ENCODE data around the gene HEG1.

The HEG1 gene

DNA sequence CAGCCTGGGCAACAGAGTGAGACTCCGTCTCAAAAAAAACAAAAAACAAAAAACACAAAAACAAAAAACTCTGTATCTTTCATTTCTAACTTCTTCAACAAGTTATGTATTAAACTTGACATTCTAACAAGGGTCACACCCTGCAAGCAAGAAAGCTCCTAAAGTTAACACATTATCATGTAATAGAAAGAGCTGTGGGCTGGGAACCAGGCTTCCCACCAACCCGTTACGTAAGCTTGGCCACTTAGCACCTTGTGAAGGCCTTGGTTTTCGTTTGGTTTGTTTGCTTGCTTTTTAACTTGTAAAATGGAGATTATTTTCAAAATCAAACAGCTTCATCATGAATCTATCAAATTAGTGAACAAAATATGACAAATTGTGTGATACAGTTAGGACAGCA, 47.0 kb downstream of the HEG1 start:
- H3K36me3 ChIP-seq (ENCODE audit: control insufficient read depth, insufficient read depth, low read length): peaks cover 89% of the 10 kb centered on the region
- no peaks in the 10 kb centered on the region for H3K27me3 ChIP-seq (ENCODE audit: control insufficient read depth, insufficient read depth, low read length)
- peaks cover 3% of the 10 kb centered on the region; the same call in 1 of the 2 replicates for H3K4me1 ChIP-seq (ENCODE audit: control insufficient read depth, insufficient read depth, low read length)
- no peak overlapping the region for H3K4me3 ChIP-seq (ENCODE audit: low read depth, low read length)
- H3K9ac ChIP-seq (ENCODE audit: low read length): no peak overlapping the region
- no peak overlapping the region for H3K27ac ChIP-seq (ENCODE audit: low read depth, low read length)
- no peaks in the 10 kb centered on the region for H3K9me3 ChIP-seq (ENCODE audit: control insufficient read depth, insufficient read depth, low read depth, low read length)

DNA sequence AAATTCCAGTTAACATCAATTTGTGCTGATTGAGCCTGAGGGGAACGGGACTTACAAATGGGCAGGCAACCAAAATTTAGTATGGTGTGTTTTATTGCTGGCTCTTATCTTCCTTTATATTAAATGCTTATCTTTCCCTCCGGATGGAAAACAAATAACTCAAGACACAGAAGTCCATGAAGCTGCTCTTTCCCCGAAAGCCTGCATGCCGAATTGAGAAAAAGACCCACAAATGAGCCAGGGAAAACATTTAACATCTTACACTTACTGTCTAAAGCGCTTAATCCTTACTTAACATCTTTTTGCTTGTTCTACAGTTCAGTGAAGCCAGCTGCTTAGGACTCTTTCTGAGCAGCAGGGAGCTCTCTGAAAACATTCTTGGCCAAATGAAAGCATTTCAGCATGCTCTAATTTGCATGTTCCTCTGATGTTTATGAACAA, 49.5 kb downstream of the HEG1 start:
- peaks cover 87% of the 10 kb centered on the region for H3K36me3 ChIP-seq (ENCODE audit: control insufficient read depth, insufficient read depth, low read length)
- no peak overlapping the region for H3K27ac ChIP-seq (ENCODE audit: low read depth, low read length)
- H3K4me1 ChIP-seq (ENCODE audit: control insufficient read depth, insufficient read depth, low read length): peaks cover 3% of the 10 kb centered on the region

DNA sequence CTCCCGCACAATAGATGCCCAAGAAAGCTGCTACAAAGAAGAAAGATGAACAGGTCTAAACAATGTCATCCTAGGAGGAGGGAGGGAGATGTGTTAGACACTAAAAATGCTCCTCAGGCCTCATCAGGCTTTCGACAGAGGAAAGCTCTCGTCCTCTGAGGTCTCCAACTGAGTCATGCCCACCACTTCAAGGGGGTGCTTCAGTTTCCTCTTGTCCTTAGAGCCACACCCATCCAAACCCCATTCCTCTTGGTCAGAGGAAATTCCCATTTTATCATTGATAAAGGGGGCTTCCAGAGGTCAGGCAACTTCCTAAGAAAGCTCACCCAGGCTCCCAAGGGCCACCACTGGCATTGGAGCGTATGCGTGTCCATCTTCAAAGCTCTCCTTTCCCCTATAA, 50.1 kb downstream of the HEG1 start:
- no peak overlapping the region for H3K9ac ChIP-seq (ENCODE audit: low read length)
- H3K27ac ChIP-seq (ENCODE audit: low read depth, low read length): no peak overlapping the region
- no peak overlapping the region for H3K4me3 ChIP-seq (ENCODE audit: low read depth, low read length)
- peaks cover 90% of the 10 kb centered on the region for H3K36me3 ChIP-seq (ENCODE audit: control insufficient read depth, insufficient read depth, low read length)
- no peaks in the 10 kb centered on the region for H3K9me3 ChIP-seq (ENCODE audit: control insufficient read depth, insufficient read depth, low read depth, low read length)
- H3K27me3 ChIP-seq (ENCODE audit: control insufficient read depth, insufficient read depth, low read length): no peaks in the 10 kb centered on the region
- peaks cover 3% of the 10 kb centered on the region for H3K4me1 ChIP-seq (ENCODE audit: control insufficient read depth, insufficient read depth, low read length)

More for the DNA sequence above, 49.5 kb downstream of the HEG1 start:
- no peaks in the 10 kb centered on the region for H3K9me3 ChIP-seq (ENCODE audit: control insufficient read depth, insufficient read depth, low read depth, low read length)
- H3K9ac ChIP-seq (ENCODE audit: low read length): no peak overlapping the region
- H3K4me3 ChIP-seq (ENCODE audit: low read depth, low read length): no peak overlapping the region
- no peaks in the 10 kb centered on the region for H3K27me3 ChIP-seq (ENCODE audit: control insufficient read depth, insufficient read depth, low read length)

DNA sequence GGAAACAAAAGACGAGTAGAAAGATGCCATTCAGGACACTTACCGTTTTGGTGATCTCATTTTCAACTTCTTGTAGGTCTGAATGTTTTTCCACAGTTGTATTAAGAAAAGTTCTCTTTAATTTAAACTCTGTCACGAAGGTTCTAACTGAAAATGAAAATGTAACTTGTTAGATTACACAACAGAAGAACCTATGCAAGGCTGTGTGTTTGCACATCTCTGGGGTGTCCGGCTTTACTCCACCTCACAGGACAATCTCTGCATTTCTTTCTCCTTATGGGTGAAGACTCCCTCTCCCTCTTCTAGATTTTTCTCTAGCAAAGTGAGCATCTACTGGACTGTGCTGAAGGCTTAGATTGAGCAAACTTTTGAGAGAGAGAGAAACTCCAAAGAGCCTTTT, 50.6 kb downstream of the HEG1 start:
- no peak overlapping the region for H3K4me3 ChIP-seq (ENCODE audit: low read depth, low read length)
- no peak overlapping the region for H3K27ac ChIP-seq (ENCODE audit: low read depth, low read length)
- peaks cover 6% of the 10 kb centered on the region for H3K4me1 ChIP-seq (ENCODE audit: control insufficient read depth, insufficient read depth, low read length)
- no peaks in the 10 kb centered on the region for H3K9me3 ChIP-seq (ENCODE audit: control insufficient read depth, insufficient read depth, low read depth, low read length)
- no peak overlapping the region for H3K9ac ChIP-seq (ENCODE audit: low read length)
- no peaks in the 10 kb centered on the region for H3K27me3 ChIP-seq (ENCODE audit: control insufficient read depth, insufficient read depth, low read length)
- peaks cover 89% of the 10 kb centered on the region for H3K36me3 ChIP-seq (ENCODE audit: control insufficient read depth, insufficient read depth, low read length)

DNA sequence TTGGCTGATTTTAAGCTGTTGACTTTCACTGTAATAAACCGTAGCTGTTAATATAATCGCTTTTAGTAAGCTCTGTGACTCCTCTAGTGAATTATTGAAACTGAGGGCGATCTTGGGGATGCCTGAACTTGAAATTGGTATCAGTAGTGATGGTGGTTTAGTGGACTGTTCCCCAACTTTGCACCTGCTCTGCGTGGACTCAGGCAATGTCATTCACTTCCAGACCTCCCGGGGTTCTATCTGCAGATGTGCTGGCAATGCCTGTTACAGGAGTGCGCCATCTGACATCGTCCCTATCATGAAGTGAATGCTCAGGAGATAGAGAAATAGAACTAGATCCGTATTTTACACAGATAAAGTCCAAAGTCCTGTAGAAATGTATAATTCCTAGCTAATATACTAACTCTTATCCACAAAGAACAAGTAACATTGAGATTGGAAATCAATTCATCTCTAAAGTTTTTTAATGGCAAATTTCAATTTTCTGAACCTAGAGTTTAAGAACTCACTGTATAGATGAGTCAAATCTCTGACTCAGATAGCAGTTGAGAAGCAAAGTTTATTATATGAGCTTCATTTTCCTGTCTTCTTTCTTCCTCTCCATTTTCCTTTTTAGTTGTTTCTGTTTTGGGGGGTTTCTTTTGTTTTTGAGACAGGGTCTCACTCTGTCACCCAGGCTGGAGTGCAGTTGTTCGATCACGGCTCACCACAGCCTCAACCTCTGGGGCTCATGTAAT, 51.8 kb downstream of the HEG1 start:
- H3K36me3 ChIP-seq (ENCODE audit: control insufficient read depth, insufficient read depth, low read length): peaks cover 85% of the 10 kb centered on the region
- no peak overlapping the region for H3K4me3 ChIP-seq (ENCODE audit: low read depth, low read length)
- no peak overlapping the region for H3K27ac ChIP-seq (ENCODE audit: low read depth, low read length)
- H3K9me3 ChIP-seq (ENCODE audit: control insufficient read depth, insufficient read depth, low read depth, low read length): no peaks in the 10 kb centered on the region
- peaks cover 14% of the 10 kb centered on the region for H3K4me1 ChIP-seq (ENCODE audit: control insufficient read depth, insufficient read depth, low read length)
- H3K27me3 ChIP-seq (ENCODE audit: control insufficient read depth, insufficient read depth, low read length): no peaks in the 10 kb centered on the region
- no peak overlapping the region for H3K9ac ChIP-seq (ENCODE audit: low read length)

DNA sequence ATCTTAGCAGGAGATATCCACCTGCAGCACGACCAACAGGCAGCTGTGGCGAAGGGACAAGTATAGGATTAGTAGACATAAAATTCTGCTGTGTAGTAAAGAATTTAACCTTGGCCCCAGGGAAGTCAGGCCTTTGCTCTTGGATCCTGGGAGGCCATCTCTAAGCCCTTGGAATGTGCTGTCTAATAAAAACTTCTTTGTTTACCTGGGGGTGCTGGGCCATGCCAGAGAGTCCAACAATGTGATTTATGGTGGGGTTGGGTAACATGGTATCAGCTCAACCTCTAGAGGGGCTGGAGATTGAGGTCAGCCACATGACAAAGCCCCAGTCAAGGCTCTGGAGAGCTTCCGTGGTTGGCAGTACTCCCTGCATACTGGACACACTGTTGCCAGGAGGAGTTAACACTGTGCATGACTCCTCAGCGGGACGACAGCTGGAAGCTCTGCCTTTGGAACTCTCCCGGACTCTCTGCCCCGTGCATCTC, 52.4 kb downstream of the HEG1 start:
- H3K27me3 ChIP-seq (ENCODE audit: control insufficient read depth, insufficient read depth, low read length): no peaks in the 10 kb centered on the region
- H3K36me3 ChIP-seq (ENCODE audit: control insufficient read depth, insufficient read depth, low read length): peaks cover 86% of the 10 kb centered on the region
- H3K9me3 ChIP-seq (ENCODE audit: control insufficient read depth, insufficient read depth, low read depth, low read length): no peaks in the 10 kb centered on the region
- no peak overlapping the region for H3K27ac ChIP-seq (ENCODE audit: low read depth, low read length)
- H3K9ac ChIP-seq (ENCODE audit: low read length): no peak overlapping the region
- H3K4me1 ChIP-seq (ENCODE audit: control insufficient read depth, insufficient read depth, low read length): peaks cover 14% of the 10 kb centered on the region
- H3K4me3 ChIP-seq (ENCODE audit: low read depth, low read length): no peak overlapping the region

DNA sequence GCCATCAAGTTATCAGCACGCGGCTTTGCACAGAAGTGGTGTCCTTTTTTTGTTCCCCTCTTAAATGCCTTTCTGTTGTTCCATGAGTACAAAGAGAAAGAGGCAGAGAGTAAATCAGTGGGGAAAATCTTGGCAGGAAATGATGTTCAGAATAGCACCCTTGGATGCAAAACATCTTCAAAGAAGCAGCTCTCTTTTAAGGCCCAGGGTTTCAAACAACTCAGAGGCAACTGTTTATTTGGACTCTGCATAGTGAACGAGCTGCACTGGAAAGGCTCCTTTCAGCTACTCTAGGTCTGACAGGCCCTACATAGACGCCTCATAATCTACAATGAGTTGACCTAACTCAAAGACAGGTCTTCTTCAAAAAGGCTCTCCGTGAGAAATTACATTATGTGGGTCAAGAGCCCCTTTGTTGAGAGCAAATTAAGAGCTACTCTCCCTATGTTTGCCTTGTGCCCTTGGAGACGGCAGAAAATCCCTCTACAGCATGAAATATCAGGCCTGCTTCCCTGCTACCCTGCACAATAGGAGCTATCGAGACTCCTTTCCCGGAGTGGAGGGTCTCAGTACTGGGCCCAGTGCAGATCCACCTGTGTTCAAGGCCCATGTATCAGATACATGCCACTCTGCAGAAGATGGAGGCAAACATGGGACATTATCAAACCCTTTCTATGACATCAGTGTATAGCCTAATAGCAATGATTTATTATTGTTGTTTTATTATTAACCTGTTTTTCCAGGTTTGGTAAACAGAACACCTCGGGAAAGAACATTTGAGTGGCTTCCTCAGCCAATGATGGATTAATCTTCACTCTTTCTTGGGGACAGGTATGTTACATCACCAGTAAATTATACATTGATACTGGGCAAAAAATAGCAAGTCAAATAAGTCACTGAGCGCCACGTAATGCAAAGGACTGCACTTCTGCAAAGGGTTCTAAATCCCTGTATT, 53.1 kb downstream of the HEG1 start:
- Histone ChIP-seq H3K9ac (ENCODE audit: low read length) (no peak overlapping the region), H3K27me3 (ENCODE audit: control insufficient read depth, insufficient read depth, low read length) (no peaks in the 10 kb centered on the region), H3K9me3 (ENCODE audit: control insufficient read depth, insufficient read depth, low read depth, low read length) (no peaks in the 10 kb centered on the region), H3K27ac (ENCODE audit: low read depth, low read length) (no peak overlapping the region), H3K4me3 (ENCODE audit: low read depth, low read length) (no peak overlapping the region), H3K36me3 (ENCODE audit: control insufficient read depth, insufficient read depth, low read length) (peaks cover 87% of the 10 kb centered on the region), H3K4me1 (ENCODE audit: control insufficient read depth, insufficient read depth, low read length) (peaks cover 14% of the 10 kb centered on the region)

DNA sequence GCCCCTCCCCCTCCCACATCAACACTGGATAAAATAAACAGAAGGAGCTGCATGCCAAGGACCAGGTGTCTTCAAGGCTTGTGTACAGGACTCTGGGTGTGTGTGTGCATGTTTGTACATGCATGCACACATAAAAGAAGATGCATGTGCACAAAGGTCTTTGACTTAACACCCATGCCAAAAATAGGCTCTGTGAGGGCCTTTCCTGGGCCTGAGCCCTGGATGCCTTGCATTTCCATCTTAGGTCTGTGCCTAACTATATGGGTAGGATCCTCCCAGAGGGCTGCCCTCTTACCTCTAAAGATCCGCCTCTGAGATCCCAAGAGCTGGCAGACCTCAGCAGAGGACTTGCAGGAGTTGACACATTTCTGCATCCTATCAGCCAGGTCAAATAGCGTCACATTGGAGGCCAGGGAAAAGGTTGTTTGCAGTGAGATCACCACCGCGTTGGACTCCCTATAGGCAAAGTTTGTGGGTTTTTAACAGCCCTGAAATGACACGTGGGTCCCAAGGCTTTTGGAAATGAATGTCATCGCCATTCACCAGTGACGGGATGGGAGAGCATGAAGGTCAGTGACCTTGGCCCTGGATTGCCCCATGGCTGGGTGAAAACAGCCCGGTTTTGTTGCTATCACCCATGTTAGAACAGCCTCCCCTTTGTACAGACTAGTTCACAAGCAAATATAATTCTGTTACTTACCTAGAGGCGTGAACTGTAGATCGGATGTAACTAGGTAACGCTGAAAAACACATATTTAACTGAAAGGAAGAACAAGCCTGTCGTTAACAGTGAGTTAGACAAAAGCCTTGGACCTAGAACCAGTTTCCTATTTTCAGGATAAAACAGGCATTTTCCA, 54.0 kb downstream of the HEG1 start:
- Histone ChIP-seq H3K27me3 (ENCODE audit: control insufficient read depth, insufficient read depth, low read length) (no peaks in the 10 kb centered on the region), H3K36me3 (ENCODE audit: control insufficient read depth, insufficient read depth, low read length) (peaks cover 88% of the 10 kb centered on the region), H3K27ac (ENCODE audit: low read depth, low read length) (no peak overlapping the region), H3K4me1 (ENCODE audit: control insufficient read depth, insufficient read depth, low read length) (peaks cover 14% of the 10 kb centered on the region), H3K9me3 (ENCODE audit: control insufficient read depth, insufficient read depth, low read depth, low read length) (no peaks in the 10 kb centered on the region), H3K4me3 (ENCODE audit: low read depth, low read length) (no peak overlapping the region), H3K9ac (ENCODE audit: low read length) (no peak overlapping the region)

DNA sequence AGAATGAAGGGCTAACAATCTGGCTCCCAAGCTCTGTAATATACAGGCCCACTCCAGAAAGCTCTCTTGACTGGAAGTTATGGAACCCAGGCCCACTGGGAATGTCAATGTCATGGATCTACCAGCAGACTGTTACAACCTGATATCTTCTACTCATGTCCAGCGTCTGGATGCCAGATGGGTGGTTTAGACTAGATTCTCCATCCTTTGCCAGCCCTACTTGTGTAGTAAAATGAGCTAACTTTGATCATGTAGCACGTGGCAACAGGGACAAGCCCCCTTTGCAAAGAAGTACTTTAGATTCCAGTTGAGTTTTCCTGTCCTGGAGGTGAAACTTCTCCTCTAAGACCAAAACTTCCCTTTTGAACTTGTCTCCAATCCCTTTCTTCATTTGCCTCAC, 55.1 kb downstream of the HEG1 start:
- H3K9me3 ChIP-seq (ENCODE audit: control insufficient read depth, insufficient read depth, low read depth, low read length): no peaks in the 10 kb centered on the region
- H3K9ac ChIP-seq (ENCODE audit: low read length): no peak overlapping the region
- H3K27ac ChIP-seq (ENCODE audit: low read depth, low read length): no peak overlapping the region
- H3K36me3 ChIP-seq (ENCODE audit: control insufficient read depth, insufficient read depth, low read length): peaks cover 88% of the 10 kb centered on the region
- H3K4me1 ChIP-seq (ENCODE audit: control insufficient read depth, insufficient read depth, low read length): peaks cover 13% of the 10 kb centered on the region
- H3K4me3 ChIP-seq (ENCODE audit: low read depth, low read length): no peak overlapping the region
- no peaks in the 10 kb centered on the region for H3K27me3 ChIP-seq (ENCODE audit: control insufficient read depth, insufficient read depth, low read length)

DNA sequence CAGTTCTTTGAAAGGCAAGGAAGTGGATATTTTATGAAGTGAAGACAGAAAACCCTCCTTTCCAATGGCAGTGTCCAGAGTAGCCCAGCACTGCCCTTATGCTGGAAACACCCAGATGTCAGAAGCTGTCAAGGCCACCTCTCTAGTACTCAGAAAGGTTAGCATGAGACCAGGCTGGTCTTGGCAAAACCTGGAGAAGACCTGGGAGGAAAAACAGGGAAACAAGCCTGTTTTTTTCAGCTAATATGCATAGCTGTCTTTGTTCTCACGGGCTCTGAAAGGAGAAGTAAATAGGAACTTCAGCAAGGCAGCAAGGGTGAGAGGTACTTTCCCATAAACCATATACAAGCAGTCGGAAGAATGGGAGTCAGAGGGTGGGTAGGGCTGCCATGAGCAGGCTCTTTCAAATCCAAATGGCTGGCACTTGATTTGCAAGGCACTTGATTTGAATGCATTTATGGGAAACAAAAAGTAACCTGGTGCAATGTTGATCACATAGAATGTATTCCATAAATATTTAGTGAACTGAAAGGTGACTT, 55.8 kb downstream of the HEG1 start:
- H3K27ac ChIP-seq (ENCODE audit: low read depth, low read length): no peak overlapping the region
- no peak overlapping the region for H3K4me3 ChIP-seq (ENCODE audit: low read depth, low read length)
- H3K4me1 ChIP-seq (ENCODE audit: control insufficient read depth, insufficient read depth, low read length): peaks cover 14% of the 10 kb centered on the region
- peaks cover 81% of the 10 kb centered on the region for H3K36me3 ChIP-seq (ENCODE audit: control insufficient read depth, insufficient read depth, low read length)
- H3K9me3 ChIP-seq (ENCODE audit: control insufficient read depth, insufficient read depth, low read depth, low read length): no peaks in the 10 kb centered on the region
- H3K27me3 ChIP-seq (ENCODE audit: control insufficient read depth, insufficient read depth, low read length): no peaks in the 10 kb centered on the region
- H3K9ac ChIP-seq (ENCODE audit: low read length): no peak overlapping the region
